K562 (cell line): ENCODE measurements around the gene RC3H2. TPM values are rescaled to one million over a fixed set of nuclear protein-coding genes. Genes with fewer than 3 reads are reported as not detected.

Source experiments
- ATAC-seq: fragments of 200-7000 bp; cut with Tn5 transposase; 3 replicates; pipeline ENCODE4 v1.9.1; 2020; ENCODE audit warnings: moderate library complexity
- BruUV-seq: library from RNA; stranded (reverse); fragments of 400-500 nt; replicated peaks from 2 replicates; lab custom pipeline; 2021; lab: Mats Ljungman, UMichigan
- CTCF ChIA-PET: fragments of 300-600 bp; formaldehyde crosslinking; extraction: SDS; loops from one replicate; lab custom pipeline; 2021; ENCODE audit warnings: low intra/inter-chr PET ratio; lab: Yijun Ruan, JAX
- POLR2A ChIA-PET: fragments of 300-600, 350-650 bp; sonication (Branson Sonifier 250); formaldehyde crosslinking; extraction: SDS; loops from one replicate; lab custom pipeline; 2021; ENCODE audit warnings: antibody characterized with exemption, inconsistent platforms; lab: Yijun Ruan, JAX
- DNase-seq, 4 experiments: peaks; one replicate each; pipeline versions ENCODE4 v3.0.0 to v3.0.0-alpha.2; 2011 to 2018; ENCODE audit warnings: low spot score in 3 of 4, mixed read lengths in 3 of 4; ENCODE audit errors: extremely low read depth in 1 of 4
- FAIRE-seq: peaks from 2 replicates; lab custom pipeline; 2011; peaks lifted over from hg19 to GRCh38; lab: Jason Lieb, UNC
- H2AFZ ChIP-seq: 2 replicates; pipeline ENCODE4 v1.6.0; 2011; ENCODE audit warnings: low read depth, low read length, control low read depth, inconsistent platforms
- H3K27ac ChIP-seq: fragments of 200-600 bp; 3 replicates; pipeline ENCODE4 v1.8.0; 2011; ENCODE audit warnings: low read depth, mild to moderate bottlenecking, control low read depth, inconsistent platforms, low read length, moderate library complexity, mixed read lengths; ENCODE audit errors: extremely low read depth
- H3K27me3 ChIP-seq, 2 experiments: fragments of 300-600 bp in 1 of 2; 2 replicates in 1 of 2; 3 replicates in 1 of 2; pipeline versions ENCODE4 v1.6.0 to v1.8.0; 2011; ENCODE audit warnings: inconsistent platforms in 2 of 2, low read length in 2 of 2, mild to moderate bottlenecking in 1 of 2, mixed read lengths in 1 of 2, moderate library complexity in 1 of 2; ENCODE audit not compliant: control insufficient read depth in 2 of 2, insufficient read depth in 2 of 2
- H3K36me3 ChIP-seq: fragments of 300-600 bp; 3 replicates; pipeline ENCODE4 v1.8.0; 2011; ENCODE audit warnings: mild to moderate bottlenecking, low read length, inconsistent platforms; ENCODE audit not compliant: control insufficient read depth, insufficient read depth
- H3K4me1 ChIP-seq, 2 experiments: fragments of 200-600 bp in 1 of 2; replicated peaks in 1 of 2; 2 replicates in 1 of 2; 3 replicates in 1 of 2; pipeline versions ENCODE4 v1.5.1 to v1.8.0; 2011; ENCODE audit warnings: inconsistent platforms in 2 of 2, low read length in 2 of 2, mild to moderate bottlenecking in 1 of 2, mixed read lengths in 1 of 2, moderate library complexity in 1 of 2; ENCODE audit not compliant: control insufficient read depth in 2 of 2, insufficient read depth in 2 of 2
- H3K4me2 ChIP-seq: 2 replicates; pipeline ENCODE4 v1.6.1; 2011; ENCODE audit warnings: low read length, control low read depth, inconsistent platforms, mixed read lengths; ENCODE audit not compliant: insufficient read depth
- H3K4me3 ChIP-seq: fragments of 200-600 bp; sonication (generic), shearing (Covaris generic); 2 replicates; pipeline ENCODE4 v1.5.1; 2016; ENCODE audit warnings: control low read depth, inconsistent platforms
- H3K79me2 ChIP-seq: fragments of 200-600 bp; 3 replicates; pipeline ENCODE4 v1.8.0; 2011; ENCODE audit warnings: low read length, inconsistent platforms; ENCODE audit not compliant: control insufficient read depth, insufficient read depth
- H3K9ac ChIP-seq, 2 experiments: 2 replicates each; pipeline versions ENCODE4 v1.6.0 to v1.6.1; 2011; ENCODE audit warnings: low read depth in 2 of 2, low read length in 2 of 2, control low read depth in 1 of 2, inconsistent platforms in 1 of 2, mild to moderate bottlenecking in 1 of 2, mixed read lengths in 1 of 2; ENCODE audit not compliant: insufficient read depth in 1 of 2
- H3K9me1 ChIP-seq: one replicate; pipeline ENCODE4 v1.6.0; 2011; ENCODE audit warnings: inconsistent platforms, mild to moderate bottlenecking, low read length, moderate library complexity; ENCODE audit not compliant: control insufficient read depth, insufficient read depth
- H3K9me3 ChIP-seq: replicated peaks from 2 replicates; pipeline ENCODE4 v1.5.1; 2011; ENCODE audit warnings: low read depth, low read length, inconsistent platforms; ENCODE audit not compliant: control insufficient read depth, insufficient read depth
- H4K20me1 ChIP-seq: replicated peaks from 2 replicates; pipeline ENCODE4 v1.6.1; 2011; ENCODE audit warnings: low read length, inconsistent platforms, mixed read lengths; ENCODE audit not compliant: control insufficient read depth, insufficient read depth
- ELF1 ChIP-seq: fragments of 200-800 bp; sonication (Bioruptor generic); IDR thresholded peaks from 2 replicates; pipeline ENCODE4 v1.6.1; 2016; ENCODE audit warnings: missing genetic modification characterization, missing compliant biosample characterization
- NFRKB ChIP-seq: fragments of 450-650 bp; IDR thresholded peaks from 2 replicates; pipeline ENCODE4 v1.6.1; 2016; ENCODE audit warnings: low read depth
- SPI1 ChIP-seq: IDR thresholded peaks from 2 replicates; pipeline ENCODE4 v1.6.1; 2011; ENCODE audit warnings: low read depth, low read length, control low read depth, borderline replicate concordance
- ZFP91 ChIP-seq: sonication (generic); formaldehyde crosslinking; IDR thresholded peaks from 2 replicates; pipeline ENCODE4 v1.8.0; 2022; ENCODE audit warnings: mild to moderate bottlenecking, missing genetic modification reagents
- WGBS: fragments of 100-300 bp; shearing (Covaris generic); methylation state at CpG from one replicate; pipeline ENCODE4 v1.1.6; 2016; ENCODE audit warnings: low coverage, mixed read lengths; ENCODE audit not compliant: insufficient coverage; ENCODE audit errors: missing lambda C conversion rate; 5-methylcytosine and 5-hydroxymethylcytosine counted together
- in situ Hi-C: fragments of 300-500 bp; cut with MboI; formaldehyde crosslinking; loops from 4 replicates; pipeline ENCODE4 v1.15.0; 2018; ENCODE audit warnings: inconsistent platforms, mixed read lengths
- intact Hi-C: fragments of 100-400 bp; cut with micrococcal nuclease; formaldehyde crosslinking; loops from 2 replicates; pipeline ENCODE4 v1.14.2; 2022
- polyA plus RNA-seq, 8 experiments: library from polyadenylated mRNA; depleted of rRNA in 4 of 8; stranded (reverse) in 5 of 8; unstranded in 3 of 8; fragments of >200 nt; fragmentation: Nextera tagmentation in 2 of 8; fragmentation: Illumina TruSeq in 1 of 8; extraction: Ambion mirVana in 2 of 8; extraction: Trizol in 1 of 8; gene quantifications; 2 replicates each; pipeline versions ENCODE4 v1.2.1 to v1.2.3, GENCODE V29; 2011 to 2014; ENCODE audit warnings: inconsistent platforms in 1 of 8, missing spikeins in 1 of 8
- total RNA-seq, 7 experiments: library from RNA; depleted of rRNA in 6 of 7; stranded (reverse); fragments of >200 nt in 6 of 7; fragmentation: Illumina TruSeq in 2 of 7; extraction: Trizol in 2 of 7; gene quantifications; 2 replicates each; pipeline versions ENCODE4 v1.2.1 to v1.2.3, GENCODE V29; 2011 to 2021; ENCODE audit warnings: low replicate concordance in 1 of 7
- TF ChIP-seq, protein P1 (sequence below): sonication (generic); formaldehyde crosslinking; IDR thresholded peaks from 2 replicates; pipeline ENCODE4 v1.8.0; 2022; ENCODE audit warnings: missing genetic modification reagents, mild to moderate bottlenecking, moderate library complexity, borderline replicate concordance

The RC3H2 gene
- total and polyA plus RNA-seq, 9 of the 15 experiments (the other 6 are each of a cell fraction or from before 2014, with no cell fraction given), result 5.6 to 35.4 (median 18.6) TPM

- peaks cover 17 to 19% of the 10 kb centered on the region in 2 experiments; a peak in 4 of 5 replicates for H3K4me1 ChIP-seq
- TF ChIP-seq SPI1 (no peak), ELF1 (tag) (no peak), NFRKB (no peak), ZFP91 (CRISPR knock-in tag) (no peak)
- TF ChIP-seq, protein P1, sequence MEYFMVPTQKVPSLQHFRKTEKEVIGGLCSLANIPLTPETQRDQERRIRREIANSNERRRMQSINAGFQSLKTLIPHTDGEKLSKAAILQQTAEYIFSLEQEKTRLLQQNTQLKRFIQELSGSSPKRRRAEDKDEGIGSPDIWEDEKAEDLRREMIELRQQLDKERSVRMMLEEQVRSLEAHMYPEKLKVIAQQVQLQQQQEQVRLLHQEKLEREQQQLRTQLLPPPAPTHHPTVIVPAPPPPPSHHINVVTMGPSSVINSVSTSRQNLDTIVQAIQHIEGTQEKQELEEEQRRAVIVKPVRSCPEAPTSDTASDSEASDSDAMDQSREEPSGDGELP (CRISPR knock-in tag), result no peak
- no peaks in the 10 kb centered on the region for H3K9me1 ChIP-seq
- FAIRE-seq (no peak), DNase-seq (no peak), ATAC-seq (no peak)
- in situ Hi-C loops (loop anchor here (10.0 kb wide), 1 partner anchor 522 kb away; no protein-coding TSS in a partner anchor), intact Hi-C loops (no loop called here)
- no peaks in the 10 kb centered on the region for H3K27me3 ChIP-seq
- no TSS peak for BruUV-seq
- CTCF ChIA-PET, result no interaction called here
- H3K36me3 ChIP-seq, result peaks cover 65% of the 10 kb centered on the region
- no peaks in the 10 kb centered on the region for H3K9me3 ChIP-seq
- no peak overlapping the region; a peak in 1 of 4 replicates for H3K9ac ChIP-seq
- 69% methylated on average over 4 of the region's 4 CpGs for WGBS
- peaks cover 8% of the 10 kb centered on the region; the same call in 1 of the 2 replicates for H4K20me1 ChIP-seq
- H3K4me2 ChIP-seq, result no peak overlapping the region
- H3K27ac ChIP-seq, result no peak overlapping the region
- no peak overlapping the region for H3K4me3 ChIP-seq
- POLR2A ChIA-PET, result interaction anchor here (0.8 to 1.2 kb wide), 2 partner anchors 10 to 12 kb away, joined by 3 to 4 read pairs; no protein-coding TSS in a partner anchor
- H3K79me2 ChIP-seq, result peaks cover 37% of the 10 kb centered on the region
- no peak overlapping the region for H2AFZ ChIP-seq
Measured at GRCh38 chr9:122822938-122823337, 82.2 kb downstream of the RC3H2 start.
